HG02870 (cell line): ENCODE data around the gene STRIP1.
"Not testable (repeated sequence)": the region's sequence is repeated elsewhere in the genome, so short reads cannot be mapped to it uniquely, and the experiment has no call there.

Experiments
- ATAC-seq: cut with Tn5 transposase; IDR thresholded peaks from one replicate; pipeline ENCODE4 v1.9.1; 2021; ENCODE audit warnings: mild to moderate bottlenecking, moderate library complexity; ENCODE audit not compliant: unreplicated experiment

STRIP1 gene

DNA sequence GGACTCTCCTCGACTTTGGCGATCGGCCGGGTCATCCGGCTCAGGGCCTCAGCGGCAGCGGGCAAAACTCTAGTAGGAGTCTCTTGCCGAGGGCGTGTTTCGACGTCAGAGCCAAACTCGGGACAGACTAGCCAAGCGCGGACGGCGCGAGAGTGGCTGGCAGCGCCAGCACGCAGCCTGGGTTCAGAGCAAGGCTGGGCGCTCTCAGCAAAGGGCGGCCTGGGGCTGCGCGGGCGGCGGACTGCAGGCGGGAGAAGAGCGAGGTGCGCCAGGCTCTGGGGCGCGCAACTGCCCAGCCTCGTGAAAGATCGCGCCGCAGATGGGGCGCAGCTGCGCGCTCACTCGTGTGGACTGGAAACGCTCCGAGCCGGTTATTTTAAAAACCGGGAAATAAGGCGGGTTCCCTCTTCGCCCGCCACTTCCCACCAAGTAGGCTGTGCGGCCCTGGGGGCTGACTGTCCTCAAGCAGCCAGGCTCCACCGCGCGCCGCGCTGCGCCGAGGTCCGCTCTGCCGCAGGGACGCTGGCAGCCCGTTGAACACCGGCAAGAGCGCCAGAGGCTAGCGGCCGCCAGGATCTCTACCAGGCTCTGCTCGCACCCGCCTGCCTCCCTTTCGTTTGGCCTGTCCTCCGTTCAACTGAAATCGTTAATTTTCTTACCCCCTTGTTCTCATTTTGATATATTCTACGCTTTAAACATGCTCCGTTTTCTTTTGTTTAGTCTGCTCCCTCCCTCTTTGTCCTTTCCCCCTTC lies 33.6 kb downstream of the STRIP1 start:
- ATAC-seq: no peak

DNA sequence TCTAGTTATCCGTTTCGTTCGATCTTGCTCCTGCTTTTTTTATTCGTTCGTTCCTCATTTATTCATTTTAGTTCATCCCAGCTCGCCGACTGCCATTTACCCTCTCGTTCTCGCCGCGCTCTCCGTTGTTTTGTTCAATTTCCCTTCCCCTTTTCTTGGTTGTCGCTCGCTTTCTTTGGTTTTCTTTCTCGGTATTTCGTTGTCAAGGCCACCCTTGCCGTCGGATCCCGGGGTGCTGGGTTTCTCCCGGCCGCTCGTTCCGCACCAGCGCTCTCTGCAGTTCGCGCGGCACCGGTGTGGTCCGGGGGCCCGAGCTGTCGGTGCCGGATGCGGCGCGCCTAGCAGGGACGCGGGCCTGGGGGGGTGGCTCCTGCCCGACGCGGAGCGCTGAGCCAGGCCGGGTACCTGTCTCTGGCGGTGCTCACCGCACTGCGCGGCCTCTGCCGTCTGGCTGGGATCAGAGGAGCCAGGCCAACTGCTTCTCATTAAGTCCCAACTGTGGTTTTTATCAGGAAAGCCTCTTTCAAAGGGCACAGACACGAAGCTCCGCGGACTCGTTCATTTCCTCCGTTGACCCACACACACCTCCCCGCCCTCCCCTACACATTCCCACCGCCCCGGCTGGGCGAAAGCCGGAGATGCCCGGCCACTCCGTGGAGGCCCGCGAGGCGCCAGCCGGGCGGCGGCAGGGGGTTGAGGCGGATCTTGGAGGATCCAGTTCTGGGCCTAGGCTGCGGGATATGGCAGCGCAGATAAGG lies 34.4 kb downstream of the STRIP1 start:
- no peak for ATAC-seq

DNA sequence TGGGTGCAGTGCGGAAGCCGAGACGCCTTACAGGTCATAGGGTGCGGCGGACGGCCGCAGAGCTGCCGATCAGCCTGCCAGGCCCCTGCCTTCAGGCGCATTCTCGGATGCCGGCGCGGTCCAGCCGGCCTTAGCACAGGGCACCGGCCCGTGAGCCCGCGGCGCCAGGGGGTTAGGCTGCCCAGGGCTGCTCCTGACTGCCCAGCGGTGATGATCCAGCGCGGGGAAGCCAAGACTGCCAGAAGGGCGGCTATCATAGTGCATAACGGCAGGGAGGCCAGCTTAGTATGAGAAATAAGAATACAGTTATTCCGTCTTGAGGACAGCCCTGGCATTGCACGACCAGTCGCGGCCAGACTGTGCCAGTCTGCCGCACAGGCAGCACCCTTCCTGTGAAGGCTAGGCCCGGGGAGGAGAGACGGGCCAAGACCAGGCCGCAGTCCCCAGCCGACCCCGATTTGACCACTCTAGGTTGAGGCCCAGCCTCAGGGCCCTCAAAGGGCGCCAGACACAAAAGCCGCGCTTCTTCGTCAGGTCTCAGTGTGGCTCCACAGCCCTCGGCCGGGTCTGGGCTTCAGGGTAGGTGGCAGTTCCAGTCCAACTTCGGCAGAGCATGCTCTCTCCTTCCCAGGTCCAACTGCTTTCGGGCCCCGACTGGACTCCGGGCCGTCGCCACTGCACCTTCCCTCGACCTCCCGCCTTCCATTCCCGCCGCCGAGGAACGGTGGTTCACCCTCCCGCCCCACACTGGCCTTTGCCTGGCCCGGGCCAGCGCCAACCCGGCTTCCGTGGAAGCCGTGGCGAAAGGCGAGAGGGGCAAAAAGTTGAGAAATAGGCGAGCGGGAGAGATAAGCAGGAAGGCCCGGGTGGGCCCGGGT lies 35.2 kb downstream of the STRIP1 start:
- ATAC-seq: no peak

DNA sequence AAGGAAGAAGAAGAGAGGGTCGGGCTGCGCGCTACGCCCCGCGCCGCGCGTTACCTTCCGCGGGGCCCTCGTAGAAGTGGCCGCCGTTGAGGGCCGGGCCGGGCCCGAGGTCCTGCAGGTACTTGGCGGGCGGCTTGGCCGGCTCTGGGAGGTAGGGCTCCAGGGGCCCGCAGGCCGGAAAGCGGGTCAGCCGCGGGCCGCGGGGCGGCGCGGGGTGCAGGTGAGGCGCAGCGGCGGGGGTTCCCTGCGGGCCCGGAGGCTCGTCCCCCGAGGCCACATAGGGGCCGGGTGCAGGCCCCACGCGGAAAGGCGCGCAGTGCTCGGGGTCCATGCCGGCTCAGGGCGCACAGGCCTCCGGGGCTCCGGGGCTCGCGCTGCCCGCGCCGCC lies 35.9 kb downstream of the STRIP1 start:
- ATAC-seq: no peak

DNA sequence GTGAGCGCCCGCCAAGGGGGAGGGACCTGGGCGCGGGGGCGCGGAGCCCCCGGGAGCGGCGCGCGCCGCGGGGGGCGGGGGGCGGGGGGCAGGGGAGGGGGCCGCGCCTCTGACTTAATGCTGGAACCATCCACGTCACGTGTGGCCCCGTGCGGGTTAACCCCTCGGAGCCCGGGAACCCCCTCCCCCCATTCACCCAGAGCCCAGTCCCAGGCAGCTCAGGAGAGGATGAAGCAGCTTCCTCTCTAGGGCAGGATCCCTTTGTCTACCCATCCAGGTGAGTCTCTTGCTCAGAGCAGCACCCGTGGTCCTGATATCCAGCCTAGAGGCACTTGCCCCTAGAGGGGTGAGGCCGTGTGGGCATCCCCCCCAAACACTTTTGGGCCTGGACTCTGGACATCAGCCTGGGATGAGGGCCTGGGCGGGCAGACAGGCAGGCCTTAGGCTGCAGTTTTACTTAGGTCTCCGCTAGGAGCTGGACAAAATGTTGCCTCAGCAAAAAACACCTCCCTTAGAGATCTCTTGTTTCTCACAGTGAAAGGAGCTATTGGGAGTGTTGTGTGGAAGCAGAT lies 36.3 kb downstream of the STRIP1 start, which contains the start of gene ALX3:
Gene ALX3 (minus strand): TSS at position 2 of the 572 bp plus-strand sequence. CDS start 60 bp downstream, outside the sequence.
- ATAC-seq: no peak

DNA sequence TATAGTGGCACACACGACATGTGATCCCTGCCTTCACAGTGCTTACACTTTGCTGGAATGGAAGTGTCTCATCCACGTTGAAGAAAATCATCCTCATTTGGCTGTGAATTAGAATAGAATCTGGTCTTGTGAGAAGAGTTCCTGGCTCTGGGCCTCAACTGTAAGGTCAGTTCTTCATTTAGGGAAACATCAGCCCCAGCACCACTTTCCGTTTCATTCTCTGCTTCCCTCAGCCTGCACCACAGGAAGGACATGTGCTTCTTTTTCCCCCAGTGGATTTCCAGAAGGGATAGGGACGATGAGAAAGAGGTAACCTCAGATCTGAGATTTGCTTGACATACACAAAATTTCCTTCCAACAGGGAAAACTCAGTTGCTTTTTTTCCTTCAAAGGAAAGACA lies 39.7 kb downstream of the STRIP1 start:
- ATAC-seq: no peak

DNA sequence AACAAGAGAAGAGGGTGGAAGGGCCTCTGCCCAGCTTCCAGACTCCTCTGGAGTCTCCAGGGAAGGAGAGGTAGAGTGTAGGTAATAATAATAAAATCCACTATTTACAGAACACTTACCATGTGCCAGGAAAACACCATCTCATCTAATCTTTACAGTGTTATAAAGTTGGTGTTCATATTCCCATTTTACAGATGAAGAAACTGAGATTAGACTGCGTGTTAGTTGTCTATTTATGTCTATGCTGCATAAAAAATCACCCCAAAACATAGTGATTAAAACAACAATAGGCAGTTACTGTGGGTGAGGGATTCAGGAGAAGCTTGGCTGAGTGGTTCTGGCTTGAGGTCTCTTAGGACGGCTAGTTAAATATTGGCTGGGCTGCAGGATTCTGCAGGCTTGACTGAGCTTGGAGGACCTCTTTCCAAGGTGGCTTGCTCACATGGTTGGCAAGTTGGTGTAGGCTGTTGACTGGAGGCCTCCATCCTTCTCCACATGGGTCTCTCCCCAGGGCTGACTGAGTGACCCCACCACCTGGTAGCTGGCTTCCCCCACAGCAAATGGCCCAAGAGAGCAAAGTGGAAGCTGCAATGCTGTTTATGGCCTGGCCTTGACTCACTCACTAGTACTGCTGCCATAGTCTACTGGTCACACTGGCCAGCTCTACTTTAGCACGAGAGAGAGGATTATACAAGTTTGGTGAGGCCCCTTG lies 42.5 kb downstream of the STRIP1 start:
- no peak for ATAC-seq

DNA sequence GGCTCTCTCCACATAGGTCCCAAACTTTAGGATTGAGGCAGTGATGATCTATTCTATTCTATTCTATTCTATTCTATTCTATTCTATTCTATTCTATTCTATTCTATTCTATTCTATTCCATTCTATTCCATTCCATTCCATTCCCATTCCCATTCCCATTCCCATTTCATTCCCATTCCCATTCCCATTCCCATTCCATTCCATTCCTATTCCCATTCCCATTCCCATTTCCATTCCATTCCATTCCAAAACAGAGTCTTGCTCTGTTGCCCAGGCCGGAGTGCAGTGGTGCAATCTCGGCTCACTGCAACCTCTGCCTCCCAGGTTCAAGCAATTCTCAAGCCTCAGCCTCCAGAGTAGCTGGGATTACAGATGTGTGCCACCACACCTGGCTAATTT lies 45.6 kb downstream of the STRIP1 start:
- ATAC-seq: not testable (repeated sequence)

DNA sequence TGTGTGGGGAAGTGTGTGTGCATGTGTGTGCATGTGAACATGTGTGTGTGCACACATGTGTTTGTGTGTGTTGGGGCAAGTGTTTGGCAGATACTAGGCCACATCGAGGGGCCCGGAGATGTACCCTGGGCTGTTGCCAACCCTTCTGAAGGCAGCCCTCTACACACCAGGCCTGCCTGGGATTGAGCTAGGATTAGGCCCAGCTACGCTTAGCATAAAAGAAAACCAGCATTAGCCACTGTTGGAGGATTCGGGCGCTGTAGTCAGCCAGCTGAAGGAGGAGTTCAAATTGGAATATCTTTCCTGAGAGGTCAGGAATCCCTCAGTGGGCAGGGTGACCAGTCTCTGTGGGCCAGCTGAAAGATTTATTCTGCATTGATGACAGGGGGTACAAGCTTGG lies 46.6 kb downstream of the STRIP1 start:
- no peak for ATAC-seq

DNA sequence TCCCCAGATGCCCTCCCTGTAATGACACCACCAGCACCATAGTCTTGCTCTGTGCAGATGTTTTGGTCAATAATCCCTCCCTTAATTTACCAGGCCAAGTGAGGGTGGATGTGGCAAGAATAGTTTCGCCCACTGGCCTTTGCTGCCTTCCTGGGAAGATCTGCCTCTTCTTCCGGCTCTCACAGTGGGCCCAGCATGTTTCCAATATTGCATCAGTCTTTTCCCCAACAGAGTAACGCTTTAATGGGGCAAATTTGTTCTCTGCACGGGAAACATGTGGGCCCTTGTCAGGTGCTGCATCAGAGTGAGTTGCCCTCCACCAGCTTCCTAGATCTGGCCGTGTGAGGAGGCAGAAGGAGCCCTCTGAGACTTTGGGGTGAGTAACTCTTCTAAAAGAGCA lies 48.1 kb downstream of the STRIP1 start:
- ATAC-seq: no peak

DNA sequence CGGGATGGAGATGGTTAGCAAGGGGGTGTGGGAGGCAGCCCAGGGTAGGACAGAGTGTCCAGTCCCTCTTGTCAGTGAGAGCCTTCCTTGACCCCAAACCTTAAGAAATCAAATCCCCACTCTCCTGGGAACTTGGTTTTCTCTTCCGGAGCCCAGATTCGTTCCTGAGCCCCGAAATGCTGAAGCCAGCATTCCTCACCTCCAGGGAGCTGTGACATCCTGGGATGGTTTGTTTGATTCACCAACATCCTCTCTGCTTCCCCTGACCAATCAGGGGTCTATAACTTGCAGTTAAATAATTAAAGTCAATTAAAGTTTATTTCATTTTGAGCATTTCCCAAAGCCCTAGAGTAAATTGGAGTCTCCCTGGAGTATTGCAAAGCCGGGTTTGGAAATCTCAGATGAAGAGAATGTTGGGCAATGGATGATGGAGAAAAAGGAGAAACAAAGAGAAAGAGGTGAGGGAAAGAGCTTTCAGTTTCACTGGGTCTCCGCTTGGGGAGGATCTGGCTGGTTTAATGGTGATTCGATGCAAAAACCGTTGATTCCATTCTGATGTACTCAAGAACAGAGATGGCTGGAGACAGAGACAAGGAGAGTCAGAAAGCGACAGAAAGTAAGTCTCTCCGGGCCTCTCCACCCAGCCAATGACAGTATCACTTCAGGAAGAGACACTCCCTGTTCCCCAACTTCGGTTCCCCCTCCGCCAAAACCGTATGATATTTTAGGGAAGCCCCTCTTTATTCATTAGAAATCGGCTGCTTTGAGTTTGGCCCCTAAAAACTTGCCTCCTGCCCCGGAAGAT lies 48.8 kb downstream of the STRIP1 start:
- ATAC-seq: no peak

DNA sequence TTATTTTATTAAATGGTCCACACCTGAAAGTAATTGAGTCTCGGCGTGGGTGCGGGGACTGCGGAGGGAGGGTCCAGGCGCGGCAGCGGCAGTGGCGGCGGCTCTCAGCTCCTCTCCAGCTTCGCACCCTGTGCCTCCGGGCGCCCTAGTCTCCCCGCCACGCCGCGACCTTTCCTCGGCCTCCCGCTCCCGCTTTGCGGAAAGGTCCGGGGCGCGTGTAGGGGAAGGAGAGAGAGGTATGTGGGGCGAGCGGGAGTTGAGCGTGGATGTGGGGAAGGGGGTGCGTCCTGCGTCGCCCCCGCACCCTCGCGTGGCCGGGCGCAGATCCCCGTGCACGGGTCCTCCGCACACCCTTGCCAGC lies 49.4 kb downstream of the STRIP1 start:
- ATAC-seq: no peak

DNA sequence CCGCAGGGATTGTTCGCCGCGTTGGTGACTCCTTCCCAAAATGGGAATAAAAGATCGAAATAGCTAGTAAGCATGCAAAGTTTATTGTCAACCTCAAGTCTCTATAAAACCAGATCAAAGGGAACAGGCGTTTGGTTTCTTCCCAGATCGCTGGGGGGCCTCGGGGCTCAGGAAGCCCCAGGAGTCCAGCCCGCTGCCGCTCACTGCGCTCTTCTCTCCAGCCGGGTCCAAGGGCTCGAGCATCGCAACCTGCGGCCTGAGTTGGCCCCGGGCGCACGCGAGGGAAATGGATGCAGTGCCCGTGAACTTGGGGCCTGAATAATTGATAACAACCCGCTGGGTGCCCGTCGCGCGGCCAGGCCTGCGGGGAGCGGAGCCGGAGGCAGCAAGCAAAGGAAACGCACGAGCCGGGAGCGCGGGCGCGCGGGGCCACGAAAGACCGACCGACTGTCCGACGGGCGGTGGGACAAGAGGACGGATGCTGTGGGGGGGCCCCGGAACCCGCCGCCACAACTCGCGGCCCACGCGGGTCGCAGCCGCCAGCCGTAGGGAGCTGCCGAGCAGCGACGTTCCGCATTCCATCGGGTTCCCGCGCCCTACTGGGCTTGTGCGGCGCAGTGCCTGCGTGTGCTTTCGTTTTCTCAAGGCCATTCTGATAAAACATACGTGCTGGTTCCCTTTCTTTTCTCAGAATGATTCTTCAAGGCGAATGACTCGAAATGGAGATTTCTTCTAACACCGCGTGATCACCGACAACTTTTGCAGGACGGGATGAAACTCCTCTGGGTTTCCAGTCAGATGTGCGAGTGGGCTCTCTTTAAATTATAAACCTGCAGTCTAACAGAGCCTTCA lies 50.0 kb downstream of the STRIP1 start:
- no peak for ATAC-seq

DNA sequence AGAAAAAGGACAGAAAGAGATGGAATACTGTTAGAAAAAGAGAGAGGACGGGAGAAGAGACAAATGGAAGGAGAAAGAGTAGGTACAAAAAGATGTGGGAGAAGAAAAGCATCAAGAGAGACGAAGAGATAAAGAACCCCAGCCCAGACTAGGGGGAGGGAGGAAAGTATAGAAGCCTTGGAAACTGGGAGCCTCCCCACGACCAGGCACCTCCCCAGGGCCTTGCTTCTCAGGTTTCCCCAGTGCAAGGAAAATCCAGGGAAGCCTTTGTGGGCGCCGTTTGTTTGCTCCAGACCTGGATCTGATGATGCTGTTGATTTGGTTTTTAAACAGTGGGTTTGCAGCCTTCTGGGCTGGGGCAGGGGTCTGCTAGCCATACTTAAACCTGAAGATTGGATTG lies 51.2 kb downstream of the STRIP1 start:
- no peak for ATAC-seq

DNA sequence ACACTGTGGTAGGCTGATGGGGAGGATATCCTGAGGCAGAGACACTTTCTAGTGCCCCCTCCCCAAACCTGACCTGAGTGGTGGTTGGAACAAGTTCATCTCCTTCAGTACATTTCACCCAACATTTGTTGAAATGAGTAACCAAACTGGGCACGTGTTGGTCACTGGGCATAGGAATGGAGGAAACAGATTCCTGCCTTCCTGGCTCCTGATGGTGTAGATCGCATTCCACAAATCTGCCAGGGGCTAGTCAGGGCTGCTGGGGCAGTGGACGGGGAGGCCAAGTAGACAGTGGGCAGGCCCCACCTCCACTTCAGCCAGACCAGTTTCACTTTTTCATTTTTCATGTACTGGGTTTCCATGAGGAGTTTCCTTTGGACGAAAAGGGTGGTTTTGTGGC lies 52.5 kb downstream of the STRIP1 start:
- no peak for ATAC-seq

DNA sequence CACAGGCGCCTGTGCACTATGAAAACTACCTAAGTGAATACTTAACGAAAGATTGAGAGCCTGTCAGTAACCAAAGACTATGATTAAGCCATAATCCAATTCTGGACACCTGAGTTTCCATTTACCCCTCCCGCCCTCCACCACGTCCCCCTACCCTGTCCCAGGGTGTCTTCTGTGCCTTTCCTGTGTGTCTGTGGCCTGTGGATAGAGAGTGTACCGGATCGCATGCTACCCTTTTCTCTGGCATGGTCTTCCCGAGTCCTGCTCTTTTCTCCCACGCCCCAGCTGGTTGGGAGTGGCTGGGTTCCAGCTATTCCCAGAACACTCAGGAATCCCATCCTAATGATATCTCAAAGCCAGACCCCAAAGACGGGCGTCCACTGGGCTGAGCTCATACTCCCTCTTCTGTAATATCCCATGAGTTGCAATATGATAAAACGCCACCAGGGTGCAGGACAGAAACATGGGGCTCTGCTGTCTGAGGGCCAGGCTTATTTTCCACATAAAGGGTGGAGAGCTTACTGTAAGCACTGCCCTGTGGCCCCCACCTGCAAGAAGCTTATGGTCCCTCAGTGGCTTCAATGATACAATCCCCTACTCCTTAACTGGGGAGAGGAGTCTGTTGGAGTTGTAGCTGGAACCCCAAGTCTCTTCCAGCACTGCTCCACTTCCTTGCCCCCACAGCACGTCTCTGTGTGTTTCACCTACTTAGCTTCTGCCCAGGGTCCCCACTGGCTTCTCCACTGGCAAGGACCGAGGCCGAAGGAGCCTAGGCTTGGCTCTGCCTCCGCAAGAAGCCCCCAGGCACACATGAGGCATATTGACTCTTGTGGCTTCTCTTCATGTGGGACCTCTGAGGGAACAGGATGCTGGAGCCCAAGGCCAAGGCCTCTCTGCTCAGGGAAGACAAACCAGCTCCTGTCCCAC lies 53.7 kb downstream of the STRIP1 start:
- peak; percentile 68 for ATAC-seq

DNA sequence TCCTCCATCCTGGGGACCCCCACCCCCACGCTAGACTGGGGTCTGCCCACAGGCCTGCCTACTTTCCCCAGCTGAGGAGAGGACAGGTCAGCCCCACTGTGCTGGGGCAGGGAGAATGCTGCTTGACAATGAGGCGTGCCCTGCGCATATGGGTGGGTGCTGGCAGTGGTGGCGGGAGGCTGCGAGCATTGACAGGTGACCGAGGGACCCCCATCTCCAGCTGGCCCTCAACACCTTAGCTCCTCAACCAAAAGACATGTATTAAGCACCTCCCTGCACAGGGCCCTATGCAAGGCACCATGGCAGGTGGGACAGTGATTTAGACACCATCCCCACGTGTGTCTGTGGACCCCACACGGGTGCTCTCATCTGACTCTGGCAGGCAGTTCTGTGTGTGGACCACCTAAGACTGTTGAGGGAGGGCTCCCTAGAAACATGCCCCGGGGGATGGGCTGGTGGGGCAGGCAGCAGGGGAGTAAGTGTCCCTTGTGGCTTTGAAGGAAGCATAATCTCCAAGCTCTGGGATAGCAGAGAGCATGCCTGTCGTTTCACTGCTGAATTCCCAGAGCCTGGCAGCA lies 54.4 kb downstream of the STRIP1 start:
- ATAC-seq: no peak
